GM19468 (cell line): Measurements from ENCODE around the gene ADAMTS14.
"Not testable (repeated sequence)": the region's sequence is repeated elsewhere in the genome, so short reads cannot be mapped to it uniquely, and the experiment has no call there.

ENCODE experiments used
- ATAC-seq: cut with Tn5 transposase; IDR thresholded peaks from one replicate; pipeline ENCODE4 v1.9.1; 2021; ENCODE audit warnings: mild to moderate bottlenecking, moderate library complexity, moderate number of reproducible peaks; ENCODE audit not compliant: unreplicated experiment; ENCODE audit errors: extremely low read depth

Gene ADAMTS14

GRCh38 chr10:70656489-70656888, 15.8 kb upstream of the ADAMTS14 start:
- ATAC-seq = no peak

- no peak for ATAC-seq
Observed at GRCh38 chr10:70657041-70657440, 15.3 kb upstream of the ADAMTS14 start.

GRCh38 chr10:70658582-70659136, 13.6 kb upstream of the ADAMTS14 start:
- no peak for ATAC-seq

GRCh38 chr10:70659306-70659705, 13.0 kb upstream of the ADAMTS14 start:
- ATAC-seq = no peak

GRCh38 chr10:70660722-70661121, 11.6 kb upstream of the ADAMTS14 start:
- ATAC-seq = no peak

- no peak for ATAC-seq
Observed at GRCh38 chr10:70661623-70662361, 10.5 kb upstream of the ADAMTS14 start.

GRCh38 chr10:70662362-70663220, 9.7 kb upstream of the ADAMTS14 start:
- no peak for ATAC-seq

GRCh38 chr10:70663458-70664409, 8.6 kb upstream of the ADAMTS14 start:
- not testable (repeated sequence) for ATAC-seq

GRCh38 chr10:70664702-70665195, 7.6 kb upstream of the ADAMTS14 start:
- no peak for ATAC-seq

- no peak for ATAC-seq
Observed at GRCh38 chr10:70666960-70667798, 5.1 kb upstream of the ADAMTS14 start.

GRCh38 chr10:70667818-70668217, 4.5 kb upstream of the ADAMTS14 start:
- ATAC-seq = not testable (repeated sequence)

- no peak for ATAC-seq
Observed at GRCh38 chr10:70668454-70668970, 3.8 kb upstream of the ADAMTS14 start.

- no peak for ATAC-seq
Observed at GRCh38 chr10:70669015-70669414, 3.3 kb upstream of the ADAMTS14 start.

GRCh38 chr10:70669732-70670317, 2.5 kb upstream of the ADAMTS14 start:
- ATAC-seq = no peak

- no peak for ATAC-seq
Observed at GRCh38 chr10:70671619-70672164, 614 bp upstream of the ADAMTS14 start.

- ATAC-seq = no peak
Observed at GRCh38 chr10:70673043-70673928, 980 bp downstream of the ADAMTS14 start.

GRCh38 chr10:70673929-70674559, 1.7 kb downstream of the ADAMTS14 start:
- ATAC-seq = no peak
